Mesenchymal stem cell (in vitro differentiated cells and primary cell): Measurements from ENCODE around the gene RBMS3.

Source experiments
- DNase-seq: peaks from one replicate; pipeline ENCODE4 v3.0.0-alpha.2; 2013
- H2AFZ ChIP-seq: one replicate; pipeline ENCODE4 v1.6.1; 2013; ENCODE audit warnings: low read depth, mild to moderate bottlenecking, control low read depth, inconsistent platforms, low read length, moderate library complexity
- H2AK5ac ChIP-seq: 2 replicates; pipeline ENCODE4 v1.6.1; 2013; ENCODE audit warnings: low read length, moderate library complexity, mild to moderate bottlenecking, inconsistent platforms; ENCODE audit not compliant: severe bottlenecking
- H2BK120ac ChIP-seq: one replicate; pipeline ENCODE4 v1.6.1; 2013; ENCODE audit warnings: low read depth, mild to moderate bottlenecking, inconsistent platforms, low read length, moderate library complexity
- H2BK12ac ChIP-seq, 2 experiments: one replicate each; pipeline ENCODE4 v1.6.1; 2013; ENCODE audit warnings: inconsistent platforms in 2 of 2, low read length in 2 of 2, mild to moderate bottlenecking in 2 of 2, moderate library complexity in 2 of 2, control low read depth in 1 of 2
- H2BK15ac ChIP-seq: one replicate; pipeline ENCODE4 v1.6.1; 2013; ENCODE audit warnings: mild to moderate bottlenecking, low read depth, inconsistent platforms; ENCODE audit not compliant: poor library complexity, severe bottlenecking
- H2BK5ac ChIP-seq: 2 replicates; pipeline ENCODE4 v1.6.1; 2013; ENCODE audit warnings: low read depth, mild to moderate bottlenecking, low read length, control low read depth, inconsistent platforms; ENCODE audit not compliant: poor library complexity, severe bottlenecking
- H3K14ac ChIP-seq, 2 experiments: one replicate each; pipeline ENCODE4 v1.6.1; 2013; ENCODE audit warnings: inconsistent platforms in 2 of 2, low read length in 2 of 2, control low read depth in 1 of 2, mild to moderate bottlenecking in 1 of 2, moderate library complexity in 1 of 2
- H3K18ac ChIP-seq, 2 experiments: one replicate each; pipeline ENCODE4 v1.6.1; 2013; ENCODE audit warnings: inconsistent platforms in 2 of 2, low read length in 2 of 2, control low read depth in 1 of 2, low read depth in 1 of 2, mild to moderate bottlenecking in 1 of 2
- H3K23ac ChIP-seq, 2 experiments: one replicate each; pipeline ENCODE4 v1.6.1; 2013; ENCODE audit warnings: inconsistent platforms in 2 of 2, low read length in 2 of 2, mild to moderate bottlenecking in 2 of 2, moderate library complexity in 2 of 2, control low read depth in 1 of 2
- H3K27ac ChIP-seq: 2 replicates; pipeline ENCODE4 v1.5.1; 2013; ENCODE audit warnings: mild to moderate bottlenecking, moderate library complexity, low read length, control low read depth, inconsistent platforms; ENCODE audit not compliant: poor library complexity, severe bottlenecking
- H3K27me3 ChIP-seq, 2 experiments: 2 replicates each; pipeline versions ENCODE4 v1.6.1 to v1.7.0; 2013; ENCODE audit warnings: low read length in 2 of 2, mild to moderate bottlenecking in 2 of 2, moderate library complexity in 2 of 2, control low read depth in 1 of 2, inconsistent platforms in 1 of 2; ENCODE audit not compliant: control insufficient read depth in 1 of 2, insufficient read depth in 1 of 2
- H3K36me3 ChIP-seq, 2 experiments: 2 replicates each; pipeline versions ENCODE4 v1.6.1 to v1.7.0; 2013; ENCODE audit warnings: low read length in 2 of 2, control low read depth in 1 of 2, inconsistent platforms in 1 of 2, low read depth in 1 of 2, mild to moderate bottlenecking in 1 of 2; ENCODE audit not compliant: insufficient read depth in 2 of 2, control insufficient read depth in 1 of 2
- H3K4ac ChIP-seq, 2 experiments: one replicate each; pipeline ENCODE4 v1.6.1; 2013; ENCODE audit warnings: inconsistent platforms in 2 of 2, low read length in 2 of 2, mild to moderate bottlenecking in 2 of 2, moderate library complexity in 2 of 2, control low read depth in 1 of 2, low read depth in 1 of 2
- H3K4me1 ChIP-seq: 2 replicates; pipeline ENCODE4 v1.6.1; 2013; ENCODE audit warnings: low read depth, low read length, control low read depth; ENCODE audit not compliant: control insufficient read depth, insufficient read depth
- H3K4me2 ChIP-seq: 2 replicates; pipeline ENCODE4 v1.6.1; 2013; ENCODE audit warnings: low read length, mild to moderate bottlenecking, inconsistent platforms; ENCODE audit not compliant: poor library complexity, severe bottlenecking
- H3K4me3 ChIP-seq, 2 experiments: 2 replicates each; pipeline versions ENCODE4 v1.5.1 to v1.7.0; 2013; ENCODE audit warnings: low read length in 2 of 2, mild to moderate bottlenecking in 2 of 2, control low read depth in 1 of 2, low read depth in 1 of 2; ENCODE audit not compliant: insufficient read depth in 1 of 2
- H3K79me1 ChIP-seq: replicated peaks from 2 replicates; pipeline ENCODE4 v1.6.1; 2013; ENCODE audit warnings: mild to moderate bottlenecking, control low read depth, low read length, inconsistent platforms; ENCODE audit not compliant: poor library complexity, severe bottlenecking
- H3K9ac ChIP-seq: 2 replicates; pipeline ENCODE4 v1.7.0; 2013; ENCODE audit warnings: mild to moderate bottlenecking, low read length, moderate library complexity
- H3K9me3 ChIP-seq: 2 replicates; pipeline ENCODE4 v1.7.0; 2013; ENCODE audit warnings: mild to moderate bottlenecking, low read length; ENCODE audit not compliant: control insufficient read depth
- H4K8ac ChIP-seq: one replicate; pipeline ENCODE4 v1.6.1; 2013; ENCODE audit warnings: inconsistent platforms, mild to moderate bottlenecking, low read length, moderate library complexity
- H4K91ac ChIP-seq: one replicate; pipeline ENCODE4 v1.6.1; 2013; ENCODE audit warnings: mild to moderate bottlenecking, low read length, inconsistent platforms
- WGBS: methylation state at CpG from one replicate; pipeline ENCODE4 v1.1.7; 2013; ENCODE audit warnings: mixed read lengths; 5-methylcytosine and 5-hydroxymethylcytosine counted together

RBMS3 gene

DNA sequence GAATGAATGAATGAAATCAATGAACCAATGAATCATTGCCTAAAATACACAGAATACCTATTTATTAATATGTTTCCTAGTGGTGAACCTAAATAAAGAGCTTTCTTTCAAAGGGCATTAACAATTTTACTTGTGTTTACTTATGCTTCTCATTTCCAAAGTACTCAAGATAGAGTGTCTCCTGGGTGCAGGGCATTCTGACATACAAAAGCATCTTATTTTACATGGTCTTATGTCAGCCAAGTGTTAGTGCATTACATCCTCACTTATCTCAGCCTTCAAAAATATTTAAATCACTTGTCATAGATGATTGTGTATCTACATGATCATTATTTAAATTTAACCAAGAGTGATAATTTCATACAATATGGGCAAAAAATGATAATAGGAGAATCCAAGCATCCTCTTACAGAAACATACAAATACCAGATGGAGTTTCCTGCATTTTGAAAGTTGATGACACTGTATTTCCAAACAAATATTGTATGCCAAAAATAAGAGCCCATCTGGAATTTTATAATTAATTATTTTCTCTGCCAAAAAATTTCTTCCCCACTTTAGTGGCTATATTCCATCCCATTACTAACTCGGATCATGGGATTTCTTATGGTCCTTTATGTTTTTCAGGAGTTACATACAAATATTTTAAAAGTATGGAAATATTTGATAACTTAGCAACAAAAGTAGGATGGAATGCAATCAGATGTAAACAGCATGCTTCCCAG is 279.0 kb downstream of the RBMS3 start:
- H3K4me1 ChIP-seq, result no peaks in the 10 kb centered on the region
- H3K9ac ChIP-seq, result no peak overlapping the region
- no peak overlapping the region for H2BK15ac ChIP-seq
- no peak overlapping the region for H3K4ac ChIP-seq
- no peak overlapping the region for H3K27ac ChIP-seq
- H3K9me3 ChIP-seq, result no peaks in the 10 kb centered on the region
- no peak overlapping the region for H3K23ac ChIP-seq
- H2BK12ac ChIP-seq, result no peak overlapping the region
- H2BK120ac ChIP-seq, result no peak overlapping the region
- H3K36me3 ChIP-seq, result peaks cover 0 to 9% of the 10 kb centered on the region in 2 experiments
- no peak overlapping the region for H3K14ac ChIP-seq
- no CpG with 5 or more reads among the region's 1 CpG for WGBS
- DNase-seq, result no peak
- H3K27me3 ChIP-seq, result no peaks in the 10 kb centered on the region
- H3K79me1 ChIP-seq, result peaks cover 15% of the 10 kb centered on the region
- H2AK5ac ChIP-seq, result no peak overlapping the region
- H2BK5ac ChIP-seq, result no peak overlapping the region
- H3K18ac ChIP-seq, result no peak overlapping the region
- H4K91ac ChIP-seq, result no peak overlapping the region
- no peak overlapping the region for H4K8ac ChIP-seq
- H3K4me3 ChIP-seq, result no peak overlapping the region
- H2AFZ ChIP-seq, result no peak overlapping the region
- no peak overlapping the region for H3K4me2 ChIP-seq

DNA sequence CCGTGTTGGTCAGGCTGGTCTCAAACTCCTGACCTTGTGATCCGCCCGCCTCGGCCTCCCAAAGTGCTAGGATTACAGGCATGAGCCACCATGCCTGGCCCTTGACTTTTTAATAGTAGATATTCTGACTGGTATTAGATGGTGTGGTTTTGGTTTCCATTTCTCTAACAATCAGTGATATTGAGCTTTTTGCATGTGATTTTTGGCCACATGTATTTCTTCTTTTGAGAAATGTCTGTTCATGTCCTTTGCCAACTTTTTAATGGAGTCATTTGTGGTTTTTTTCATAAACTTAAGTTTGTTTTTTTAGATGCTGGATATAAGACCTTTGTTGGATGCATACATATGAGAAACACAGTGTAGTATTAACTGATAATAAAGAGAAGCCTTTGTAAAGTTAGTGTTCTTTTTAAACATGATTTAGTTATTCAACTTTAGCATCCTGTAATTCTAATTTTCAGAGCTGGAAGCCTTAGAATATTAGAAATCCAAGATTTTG is 280.8 kb downstream of the RBMS3 start:
- H3K27ac ChIP-seq, result no peak overlapping the region
- H3K27me3 ChIP-seq, result no peaks in the 10 kb centered on the region
- no peak overlapping the region for H2AK5ac ChIP-seq
- no peak for DNase-seq
- H3K9ac ChIP-seq, result no peak overlapping the region
- H3K4ac ChIP-seq, result peak overlapping the region in 1 of 2 experiments; percentile 69
- peaks cover 15% of the 10 kb centered on the region for H3K79me1 ChIP-seq
- H3K36me3 ChIP-seq, result peaks cover 0 to 7% of the 10 kb centered on the region in 2 experiments
- no peak overlapping the region for H2BK15ac ChIP-seq
- no peak overlapping the region for H2BK120ac ChIP-seq
- no peak overlapping the region for H4K91ac ChIP-seq
- no peak overlapping the region for H3K14ac ChIP-seq
- no peak overlapping the region for H2BK5ac ChIP-seq
- WGBS, result 97% methylated on average over 4 of the region's 4 CpGs
- no peak overlapping the region for H3K4me2 ChIP-seq
- H3K23ac ChIP-seq, result no peak overlapping the region
- H2AFZ ChIP-seq, result no peak overlapping the region
- no peaks in the 10 kb centered on the region for H3K9me3 ChIP-seq
- no peak overlapping the region for H2BK12ac ChIP-seq
- H3K18ac ChIP-seq, result peak overlapping the region in 1 of 2 experiments; percentile 52
- no peak overlapping the region for H3K4me3 ChIP-seq
- no peak overlapping the region for H4K8ac ChIP-seq
- H3K4me1 ChIP-seq, result no peaks in the 10 kb centered on the region

DNA sequence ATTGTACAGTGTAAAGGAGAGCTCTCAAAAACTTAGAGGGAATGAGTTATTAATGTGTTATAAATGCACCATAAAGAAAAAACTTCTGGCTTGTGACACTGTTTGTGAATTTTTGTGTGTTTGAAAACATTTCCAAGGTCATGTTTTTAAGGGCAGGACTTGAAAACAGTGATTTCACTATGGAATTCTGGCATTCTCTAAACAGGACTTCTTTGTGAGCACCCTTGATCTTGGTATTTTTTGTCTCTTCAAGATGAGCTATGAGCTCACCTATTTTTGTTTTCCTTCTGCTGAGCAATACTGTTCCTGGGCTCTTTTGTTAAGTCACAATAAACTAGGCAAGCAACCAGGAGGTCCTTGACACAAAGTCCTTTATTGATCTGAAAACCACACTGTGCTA is 284.4 kb downstream of the RBMS3 start:
- Histone ChIP-seq H3K4me1 (no peaks in the 10 kb centered on the region), H3K18ac (no peak overlapping the region), H3K36me3 (no peaks in the 10 kb centered on the region), H3K9me3 (no peaks in the 10 kb centered on the region), H3K14ac (no peak overlapping the region), H2BK15ac (no peak overlapping the region), H3K4me2 (no peak overlapping the region), H4K91ac (no peak overlapping the region), H2AFZ (no peak overlapping the region), H2BK5ac (no peak overlapping the region), H4K8ac (no peak overlapping the region), H3K9ac (no peak overlapping the region), H3K23ac (no peak overlapping the region), H3K4me3 (no peak overlapping the region), H2BK12ac (no peak overlapping the region), H3K27ac (no peak overlapping the region), H3K27me3 (no peaks in the 10 kb centered on the region), H3K4ac (no peak overlapping the region), H2AK5ac (no peak overlapping the region), H3K79me1 (peaks cover 18% of the 10 kb centered on the region), H2BK120ac (no peak overlapping the region)
- DNase-seq, result no peak

DNA sequence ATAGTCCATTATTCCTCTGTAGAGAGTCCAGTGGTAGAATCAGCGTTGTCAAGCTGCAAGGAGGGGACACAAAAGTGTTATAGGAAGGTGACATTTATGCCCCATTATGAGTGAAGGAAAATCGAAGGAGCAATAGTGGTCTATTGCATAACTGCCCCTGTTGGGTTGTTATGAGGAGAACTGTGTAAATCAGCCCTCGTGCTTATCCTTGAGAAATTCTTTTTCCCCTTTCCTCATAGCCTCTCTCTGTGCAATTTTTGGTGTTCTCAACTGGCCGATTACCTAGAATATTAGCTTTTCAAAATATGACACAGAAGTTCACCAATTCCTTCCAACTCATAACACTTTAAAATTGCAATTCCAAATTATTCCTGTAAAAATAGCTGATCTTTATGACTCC is 286.6 kb downstream of the RBMS3 start:
- H3K36me3 ChIP-seq, result no peaks in the 10 kb centered on the region
- H3K27ac ChIP-seq, result no peak overlapping the region
- no peak overlapping the region for H2BK120ac ChIP-seq
- H2AFZ ChIP-seq, result no peak overlapping the region
- H2BK12ac ChIP-seq, result no peak overlapping the region
- no peak overlapping the region for H2BK5ac ChIP-seq
- H3K23ac ChIP-seq, result no peak overlapping the region
- H2BK15ac ChIP-seq, result no peak overlapping the region
- no peak overlapping the region for H4K91ac ChIP-seq
- H4K8ac ChIP-seq, result no peak overlapping the region
- no peak for DNase-seq
- no peak overlapping the region for H3K4ac ChIP-seq
- peaks cover 13% of the 10 kb centered on the region for H3K79me1 ChIP-seq
- H3K27me3 ChIP-seq, result no peaks in the 10 kb centered on the region
- H3K14ac ChIP-seq, result no peak overlapping the region
- H3K18ac ChIP-seq, result no peak overlapping the region
- H3K4me2 ChIP-seq, result no peak overlapping the region
- no peaks in the 10 kb centered on the region for H3K4me1 ChIP-seq
- WGBS, result 98% methylated on average over 4 of the region's 4 CpGs
- no peak overlapping the region for H3K9ac ChIP-seq
- H2AK5ac ChIP-seq, result no peak overlapping the region
- no peak overlapping the region for H3K4me3 ChIP-seq
- H3K9me3 ChIP-seq, result peaks cover 10% of the 10 kb centered on the region
